HG02588 (cell line): ENCODE data around the gene ABI3BP.

Experiments used
- ATAC-seq: cut with Tn5 transposase; IDR thresholded peaks from one replicate; pipeline ENCODE4 v1.9.1; 2021; ENCODE audit warnings: mild to moderate bottlenecking, moderate library complexity; ENCODE audit not compliant: unreplicated experiment

ABI3BP gene

GRCh38 chr3:100850701-100851100 lies 142.5 kb downstream of the ABI3BP start:
- no peak for ATAC-seq

- ATAC-seq: no peak
Measured at GRCh38 chr3:100850156-100850555, 143.1 kb downstream of the ABI3BP start.

GRCh38 chr3:100844063-100844936 lies 148.9 kb downstream of the ABI3BP start:
- no peak for ATAC-seq

- no peak for ATAC-seq
Measured at GRCh38 chr3:100838157-100838556, 155.1 kb downstream of the ABI3BP start.

- no peak for ATAC-seq
Measured at GRCh38 chr3:100836661-100837060, 156.6 kb downstream of the ABI3BP start.

- ATAC-seq: no peak
Measured at GRCh38 chr3:100834332-100834731, 158.9 kb downstream of the ABI3BP start.

- no peak for ATAC-seq
Measured at GRCh38 chr3:100833483-100833882, 159.7 kb downstream of the ABI3BP start.

- no peak for ATAC-seq
Measured at GRCh38 chr3:100831629-100832028, 161.6 kb downstream of the ABI3BP start.

- no peak for ATAC-seq
Measured at GRCh38 chr3:100830931-100831330, 162.3 kb downstream of the ABI3BP start.

GRCh38 chr3:100825574-100825973 lies 167.6 kb downstream of the ABI3BP start:
- no peak for ATAC-seq

GRCh38 chr3:100815583-100815982 lies 177.6 kb downstream of the ABI3BP start:
- no peak for ATAC-seq

GRCh38 chr3:100813828-100814227 lies 179.4 kb downstream of the ABI3BP start:
- ATAC-seq: no peak

GRCh38 chr3:100811779-100812507 lies 181.3 kb downstream of the ABI3BP start:
- ATAC-seq: no peak

GRCh38 chr3:100810671-100811070 lies 182.6 kb downstream of the ABI3BP start:
- no peak for ATAC-seq

- ATAC-seq: no peak
Measured at GRCh38 chr3:100804631-100805030, 188.6 kb downstream of the ABI3BP start.

GRCh38 chr3:100803711-100804110 lies 189.5 kb downstream of the ABI3BP start:
- ATAC-seq: no peak

GRCh38 chr3:100802126-100802525 lies 191.1 kb downstream of the ABI3BP start:
- no peak for ATAC-seq

- ATAC-seq: no peak
Measured at GRCh38 chr3:100798012-100798411, 195.2 kb downstream of the ABI3BP start.

- no peak for ATAC-seq
Measured at GRCh38 chr3:100796556-100796955, 196.7 kb downstream of the ABI3BP start.

- ATAC-seq: no peak
Measured at GRCh38 chr3:100789579-100789978, 203.6 kb downstream of the ABI3BP start.

- ATAC-seq: no peak
Measured at GRCh38 chr3:100783619-100784018, 209.6 kb downstream of the ABI3BP start.

- no peak for ATAC-seq
Measured at GRCh38 chr3:100782906-100783305, 210.3 kb downstream of the ABI3BP start.
